Non-pigmented ciliary epithelial cell (primary cell): Measurements from ENCODE around the gene HMCN2.

ENCODE experiments used
- DNase-seq: peaks from one replicate; pipeline ENCODE4 v3.0.0-alpha.2; 2010; ENCODE audit warnings: low read depth

The HMCN2 gene

GRCh38 chr9:130345897-130346385, 80.4 kb downstream of the HMCN2 start:
- DNase-seq: no peak

DNA sequence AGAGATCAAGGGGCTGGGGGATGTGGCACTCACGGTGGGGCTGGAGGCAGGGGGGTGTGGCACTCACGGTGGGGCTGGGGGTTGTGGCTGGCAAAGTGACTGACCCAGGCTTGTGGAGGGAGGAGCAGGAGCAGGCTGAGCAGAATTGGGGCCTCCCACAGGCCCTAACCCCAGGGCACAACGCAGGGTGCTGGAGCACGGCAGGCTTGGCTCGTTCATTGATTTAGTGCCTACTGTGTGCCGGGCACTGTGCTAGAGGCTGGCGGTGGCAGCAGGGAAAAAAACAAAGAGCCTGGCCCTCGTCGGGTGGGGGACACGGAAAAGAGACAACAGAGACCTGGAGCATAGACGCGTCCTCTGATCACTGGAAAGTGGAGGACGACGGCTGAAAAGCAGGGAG, 80.9 kb downstream of the HMCN2 start:
- no peak for DNase-seq

DNA sequence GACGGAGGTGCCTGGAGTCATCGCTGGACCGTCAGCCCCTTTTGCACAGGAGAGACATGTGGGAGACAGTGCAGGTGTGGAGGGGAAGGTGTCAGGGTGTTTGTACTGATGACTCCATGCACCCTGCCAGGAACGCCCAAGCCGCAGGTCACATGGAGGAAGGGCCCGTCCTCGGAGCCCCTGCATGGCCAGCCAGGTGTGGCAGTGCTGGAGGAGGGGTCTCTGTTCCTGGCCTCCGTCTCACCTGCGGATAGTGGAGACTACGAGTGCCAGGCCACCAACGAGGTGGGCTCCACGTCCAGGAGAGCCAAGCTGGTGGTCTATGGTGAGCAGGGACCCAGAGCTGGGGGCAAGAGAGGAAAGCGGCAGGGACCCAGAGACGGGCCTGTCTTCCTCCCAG, 81.5 kb downstream of the HMCN2 start:
- no peak for DNase-seq

DNA sequence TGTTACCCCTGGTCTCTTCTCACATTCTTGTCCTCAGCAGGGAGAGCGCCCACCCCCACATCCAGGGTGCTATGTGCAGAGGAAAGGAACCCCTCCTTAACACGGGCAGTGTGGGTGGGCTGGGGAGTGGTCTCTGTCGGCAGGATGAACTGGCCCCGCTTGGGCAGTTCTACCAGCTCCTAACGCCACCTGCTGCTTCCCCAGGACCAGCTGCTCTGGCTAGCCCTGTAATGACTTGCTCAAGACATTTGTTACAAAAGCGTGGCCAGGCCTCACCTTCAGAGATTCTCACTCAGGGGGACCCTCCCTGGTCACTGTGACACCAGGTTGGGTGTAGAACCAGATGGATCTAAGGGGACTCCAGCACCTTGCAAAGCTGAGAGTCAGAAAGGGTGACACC, 82.4 kb downstream of the HMCN2 start:
- no peak for DNase-seq

DNA sequence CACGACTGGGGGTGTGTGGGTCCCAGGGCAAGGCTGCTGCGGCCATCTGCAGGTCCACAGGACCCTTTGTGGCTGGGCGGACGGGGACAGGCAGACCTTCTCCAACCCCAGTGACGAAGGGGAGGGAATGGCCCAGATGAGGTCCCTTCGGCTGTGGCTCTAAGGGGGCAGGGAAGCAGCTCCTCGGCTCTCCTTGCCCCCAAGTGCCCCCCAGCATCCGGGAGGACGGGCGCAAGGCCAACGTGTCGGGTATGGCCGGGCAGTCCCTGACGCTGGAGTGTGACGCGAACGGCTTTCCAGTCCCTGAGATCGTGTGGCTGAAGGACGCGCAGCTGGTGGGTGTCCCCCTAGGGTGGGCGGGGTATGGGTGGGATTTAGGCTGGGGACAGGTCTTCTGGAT, 82.8 kb downstream of the HMCN2 start:
- no peak for DNase-seq

GRCh38 chr9:130348881-130349280, 83.3 kb downstream of the HMCN2 start:
- no peak for DNase-seq

- no peak for DNase-seq
Measured at GRCh38 chr9:130349398-130349797, 83.8 kb downstream of the HMCN2 start.

DNA sequence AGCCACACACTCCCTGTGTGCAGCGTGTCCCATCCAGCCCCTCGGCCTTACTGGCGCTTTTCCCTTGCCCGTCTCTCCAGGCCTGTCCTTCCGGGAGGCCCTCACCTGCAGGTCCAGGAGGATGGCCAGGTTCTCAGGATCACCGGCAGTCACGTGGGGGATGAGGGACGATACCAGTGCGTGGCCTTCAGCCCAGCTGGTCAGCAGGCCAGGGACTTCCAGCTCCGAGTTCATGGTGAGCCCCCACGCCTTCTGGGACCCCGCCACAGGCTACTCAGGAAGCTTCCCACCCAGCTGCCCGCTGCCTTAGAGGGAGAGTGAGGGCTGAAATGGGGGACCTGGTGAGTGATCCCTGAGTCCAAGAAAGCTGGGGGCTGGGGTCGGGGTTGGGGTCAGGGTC, 85.8 kb downstream of the HMCN2 start:
- no peak for DNase-seq

DNA sequence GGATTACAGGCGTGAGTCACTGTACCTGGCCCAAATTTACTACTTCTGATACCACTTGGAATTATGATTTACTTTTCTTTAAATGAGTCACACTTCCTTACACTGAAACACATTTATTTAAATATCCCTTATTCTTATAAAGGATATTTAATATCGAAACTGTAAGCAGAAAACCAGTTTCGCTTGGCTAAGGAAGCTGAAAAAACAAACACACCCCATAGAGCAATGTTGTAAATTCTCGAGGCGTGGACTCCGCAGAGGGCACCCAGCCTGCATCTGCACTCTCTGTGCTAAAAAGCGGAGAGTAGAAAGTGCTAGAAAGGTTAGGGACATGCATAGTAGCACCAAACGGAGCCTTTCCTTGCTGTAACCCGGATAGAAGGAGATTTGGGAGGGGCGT, 86.5 kb downstream of the HMCN2 start:
- no peak for DNase-seq

GRCh38 chr9:130352586-130353285, 87.2 kb downstream of the HMCN2 start:
- no peak for DNase-seq

GRCh38 chr9:130354378-130354777, 88.8 kb downstream of the HMCN2 start:
- no peak for DNase-seq

- no peak for DNase-seq
Measured at GRCh38 chr9:130354806-130355205, 89.2 kb downstream of the HMCN2 start.

DNA sequence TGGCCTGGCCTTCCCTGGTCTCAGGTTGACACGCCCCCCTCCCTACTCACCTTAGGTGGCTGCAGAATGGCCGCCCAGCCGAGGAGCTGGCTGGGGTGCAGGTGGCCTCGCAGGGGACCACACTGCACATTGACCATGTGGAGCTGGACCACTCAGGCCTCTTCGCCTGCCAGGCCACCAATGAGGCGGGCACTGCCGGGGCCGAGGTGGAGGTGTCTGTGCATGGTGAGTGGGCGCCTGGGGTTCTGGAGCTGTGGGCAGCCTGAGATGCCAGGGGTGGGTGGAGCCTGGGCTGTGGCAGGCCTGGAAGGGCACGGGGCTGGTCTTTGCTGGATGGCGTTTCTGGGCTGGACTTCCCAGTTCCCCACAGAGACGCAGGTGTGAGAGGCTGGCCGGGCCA, 90.5 kb downstream of the HMCN2 start:
- DNase-seq: no peak

DNA sequence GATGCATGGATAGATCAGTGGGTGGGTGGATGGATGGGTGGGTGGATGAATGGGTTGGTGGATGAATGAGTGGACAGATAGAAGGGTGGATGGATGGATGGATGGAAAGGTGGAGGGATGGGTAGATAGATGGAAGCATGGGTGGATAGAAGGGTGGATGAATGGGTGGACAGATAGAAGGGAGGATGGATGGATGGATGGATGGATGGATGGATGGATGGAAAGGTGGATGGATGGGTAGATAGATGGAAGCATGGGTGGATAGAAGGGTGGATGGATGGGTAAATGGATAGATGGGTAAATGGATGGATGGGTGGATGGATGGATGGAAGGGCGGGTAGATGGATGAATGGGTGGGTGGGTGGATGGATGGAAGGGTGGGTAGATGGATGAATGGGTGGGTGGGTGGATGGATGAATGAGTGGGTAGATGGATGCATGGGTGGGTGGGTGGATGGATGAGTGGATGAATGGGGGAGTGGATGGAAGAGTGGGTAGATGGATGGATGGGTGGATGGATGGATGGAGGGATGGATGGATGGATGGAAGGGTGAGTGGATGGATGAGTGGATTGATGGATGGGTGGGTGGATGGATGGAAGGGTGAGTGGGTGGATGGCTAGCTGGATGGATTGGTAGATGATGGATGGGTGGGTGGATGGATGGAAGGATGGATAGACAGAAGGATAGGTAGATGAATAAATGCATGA, 91.5 kb downstream of the HMCN2 start:
- no peak for DNase-seq

DNA sequence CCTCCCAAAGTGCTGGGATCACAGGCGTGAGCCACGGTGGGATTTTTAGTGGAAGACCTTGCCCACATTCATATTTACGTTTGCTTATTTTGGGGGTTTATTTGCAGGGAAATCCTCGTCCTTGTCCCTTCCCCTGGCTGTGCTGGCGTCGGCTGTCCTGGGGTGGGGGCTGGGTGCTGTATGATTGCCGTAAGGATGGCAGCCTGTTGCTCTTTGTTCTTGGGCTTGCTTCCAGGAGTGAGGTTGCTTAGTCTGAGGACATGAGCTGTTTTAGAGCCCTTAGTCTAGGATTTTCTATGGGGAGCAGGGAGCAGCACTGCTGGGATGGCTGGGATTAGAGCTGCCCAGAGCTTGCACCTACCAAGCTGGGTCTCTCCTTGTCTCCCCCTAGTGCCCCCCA, 93.4 kb downstream of the HMCN2 start:
- no peak for DNase-seq

DNA sequence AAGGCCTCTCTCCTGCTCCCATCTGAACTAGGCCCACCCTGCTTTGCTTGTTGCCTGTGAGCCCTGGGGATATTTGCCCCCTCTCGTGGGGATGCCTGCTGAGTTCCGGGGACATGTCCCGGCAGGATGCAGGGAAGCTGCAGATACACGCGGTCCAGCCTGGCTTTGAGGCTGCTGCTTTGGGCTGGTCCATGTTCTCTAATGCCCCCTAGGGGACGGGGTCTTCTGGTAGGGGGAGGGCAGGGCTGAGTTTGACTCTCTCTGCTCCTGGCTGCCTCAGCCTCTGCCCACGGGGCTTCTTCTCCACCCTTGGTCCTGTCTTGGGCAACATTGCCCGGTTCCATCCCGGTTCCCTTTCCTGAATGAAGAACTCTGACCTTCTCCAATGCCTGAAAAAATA, 94.3 kb downstream of the HMCN2 start:
- DNase-seq: no peak

DNA sequence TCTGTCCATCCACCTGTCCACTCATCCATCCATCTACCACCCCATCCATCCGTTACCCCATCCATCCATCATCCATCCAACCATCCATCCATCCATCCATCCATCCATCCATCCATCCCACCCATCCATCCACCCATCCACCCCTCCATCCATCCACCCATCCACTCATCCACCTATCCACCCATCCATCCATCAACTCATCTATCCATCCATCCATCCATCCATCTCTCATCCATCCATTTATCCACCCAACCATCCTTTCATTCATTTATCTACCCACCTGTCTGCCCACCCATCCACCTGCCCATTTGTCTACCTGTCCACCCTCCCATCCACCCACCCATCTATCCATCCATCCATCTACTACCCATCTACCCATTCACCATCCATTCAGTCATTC, 95.1 kb downstream of the HMCN2 start:
- DNase-seq: no peak

- DNase-seq: no peak
Measured at GRCh38 chr9:130361873-130362362, 96.4 kb downstream of the HMCN2 start.

DNA sequence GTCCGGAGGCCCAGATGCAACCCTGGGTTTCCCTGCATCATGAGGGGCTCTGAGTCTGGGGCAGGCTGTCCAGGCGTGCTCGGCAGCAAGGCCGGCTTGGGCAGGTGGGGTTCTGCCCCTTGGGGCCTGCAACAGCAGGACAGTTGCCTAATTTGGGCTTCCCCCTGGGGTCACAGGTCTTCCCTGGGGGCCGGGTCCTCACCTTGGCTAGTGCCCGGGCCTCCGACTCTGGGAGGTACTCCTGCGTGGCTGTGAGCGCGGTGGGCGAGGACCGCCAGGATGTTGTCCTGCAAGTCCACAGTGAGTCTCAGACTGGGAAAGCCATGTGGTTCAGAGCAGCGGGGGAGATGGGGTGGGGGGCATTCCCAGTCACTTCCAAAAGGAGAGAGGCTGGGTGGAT, 97.1 kb downstream of the HMCN2 start:
- no peak for DNase-seq

GRCh38 chr9:130363755-130364404, 98.3 kb downstream of the HMCN2 start:
- DNase-seq: no peak

- no peak for DNase-seq
Measured at GRCh38 chr9:130364619-130365322, 99.2 kb downstream of the HMCN2 start.

DNA sequence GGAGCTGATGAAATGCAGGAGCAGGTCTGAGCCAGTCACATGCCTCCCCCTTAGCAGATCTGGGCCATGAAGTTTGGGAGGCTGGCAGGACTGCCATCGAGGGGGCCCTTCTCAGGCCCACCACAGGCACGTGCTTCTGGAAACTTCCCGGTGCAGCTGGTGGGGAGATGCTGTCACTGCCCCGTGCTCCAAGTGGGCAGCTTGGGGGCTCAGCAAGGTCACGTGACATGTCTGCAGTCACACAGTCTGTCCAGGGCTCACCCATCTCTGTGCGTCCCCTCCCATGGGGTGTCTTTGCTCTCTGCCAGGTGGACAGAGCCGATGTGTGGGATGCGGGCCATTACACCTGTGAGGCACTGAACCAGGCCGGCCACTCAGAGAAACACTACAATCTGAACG, 99.8 kb downstream of the HMCN2 start:
- DNase-seq: no peak
